Subcutaneous abdominal adipose tissue (tissue), 5 donors: Measurements from ENCODE around the gene THRB.
A peak's percentile ranks its signal among the peaks of the same experiment; 100 is the strongest.

Source experiments
- H3K27ac ChIP-seq: one replicate; pipeline ENCODE4 v1.7.0; 2013; ENCODE audit warnings: low read depth, mild to moderate bottlenecking, inconsistent platforms, low read length, moderate library complexity
- H3K27me3 ChIP-seq, 5 donors: one replicate each; pipeline ENCODE4 v1.7.0; 2013; ENCODE audit warnings: low read length in 5 of 5, inconsistent platforms in 1 of 5; ENCODE audit not compliant: control insufficient read depth in 5 of 5, insufficient read depth in 4 of 5
- H3K36me3 ChIP-seq, 5 donors: one replicate each; pipeline ENCODE4 v1.7.0; 2013; ENCODE audit warnings: low read length in 5 of 5; ENCODE audit not compliant: control insufficient read depth in 5 of 5, insufficient read depth in 5 of 5
- H3K4me1 ChIP-seq, 5 donors: one replicate each; pipeline ENCODE4 v1.7.0; 2013; ENCODE audit warnings: low read length in 5 of 5, mild to moderate bottlenecking in 3 of 5, moderate library complexity in 1 of 5; ENCODE audit not compliant: control insufficient read depth in 5 of 5, insufficient read depth in 5 of 5
- H3K4me3 ChIP-seq, 5 donors: one replicate each; pipeline ENCODE4 v1.7.0; 2013; ENCODE audit warnings: low read length in 5 of 5, low read depth in 1 of 5
- H3K9ac ChIP-seq, 5 donors: one replicate each; pipeline ENCODE4 v1.7.0; 2013; ENCODE audit warnings: low read length in 5 of 5, mild to moderate bottlenecking in 4 of 5, moderate library complexity in 3 of 5
- H3K9me3 ChIP-seq, 5 donors: one replicate each; pipeline ENCODE4 v1.7.0; 2013; ENCODE audit warnings: low read length in 5 of 5; ENCODE audit not compliant: control insufficient read depth in 5 of 5
- donor health status: healthy.
- donor health status: healthy.
- donor health status: healthy.
- donor health status: healthy.
- donor health status: healthy.

THRB gene

GRCh38 chr3:24457719-24458118, 36.9 kb downstream of the THRB start:
- peaks cover 0 to 19% (median 4%) of the 10 kb centered on the region in 5 donors for H3K4me1 ChIP-seq

DNA sequence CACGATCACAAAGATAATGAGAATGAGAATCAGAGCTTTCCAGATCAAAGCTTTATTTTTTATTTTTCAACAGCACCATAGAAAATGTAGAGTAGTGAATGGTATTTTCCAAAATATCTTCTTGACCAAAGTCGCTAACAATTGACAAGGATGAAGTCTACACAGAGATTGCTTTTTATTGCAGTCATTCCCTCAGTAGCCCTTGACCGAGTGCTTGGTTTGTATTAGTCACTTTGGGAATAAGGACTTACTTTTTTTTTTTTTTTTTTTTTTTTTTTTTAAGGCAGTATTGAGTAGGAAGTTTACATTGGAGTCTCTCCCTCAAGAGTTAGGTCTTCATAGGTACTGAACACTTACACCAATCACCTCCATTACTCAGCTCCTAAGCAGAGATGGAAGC, 39.8 kb downstream of the THRB start:
- H3K9me3 ChIP-seq, result no peaks in the 10 kb centered on the region
- H3K9ac ChIP-seq, result no peak overlapping the region
- peaks cover 0 to 39% (median 19%) of the 10 kb centered on the region in 5 donors for H3K4me1 ChIP-seq
- no peaks in the 10 kb centered on the region for H3K27me3 ChIP-seq
- H3K4me3 ChIP-seq, result no peak overlapping the region
- H3K27ac ChIP-seq, result peak overlapping the region; percentile 31
- no peaks in the 10 kb centered on the region for H3K36me3 ChIP-seq

More at GRCh38 chr3:24457719-24458118, 36.9 kb downstream of the THRB start:
- Histone ChIP-seq H3K27me3 (no peaks in the 10 kb centered on the region), H3K9me3 (no peaks in the 10 kb centered on the region), H3K4me3 (no peak overlapping the region), H3K36me3 (no peaks in the 10 kb centered on the region), H3K27ac (peak overlapping the region; percentile 3), H3K9ac (peak overlapping the region in 1 of 5 donors; percentile 32)

- H3K27me3 ChIP-seq, result no peaks in the 10 kb centered on the region
These were observed 40.3 kb downstream of the THRB start for GRCh38 chr3:24454393-24454792.

GRCh38 chr3:24451461-24452099, 43.1 kb downstream of the THRB start:
- Histone ChIP-seq H3K4me1 (peaks cover 0 to 46% (median 18%) of the 10 kb centered on the region in 5 donors), H3K9me3 (no peaks in the 10 kb centered on the region), H3K27me3 (no peaks in the 10 kb centered on the region), H3K36me3 (no peaks in the 10 kb centered on the region), H3K9ac (no peak overlapping the region), H3K4me3 (no peak overlapping the region), H3K27ac (peak overlapping the region; percentile 69)

More at GRCh38 chr3:24454393-24454792, 40.3 kb downstream of the THRB start:
- Histone ChIP-seq H3K27ac (peak overlapping the region; percentile 31), H3K9me3 (no peaks in the 10 kb centered on the region), H3K4me1 (peaks cover 0 to 44% (median 19%) of the 10 kb centered on the region in 5 donors), H3K9ac (no peak overlapping the region), H3K36me3 (no peaks in the 10 kb centered on the region), H3K4me3 (no peak overlapping the region)

DNA sequence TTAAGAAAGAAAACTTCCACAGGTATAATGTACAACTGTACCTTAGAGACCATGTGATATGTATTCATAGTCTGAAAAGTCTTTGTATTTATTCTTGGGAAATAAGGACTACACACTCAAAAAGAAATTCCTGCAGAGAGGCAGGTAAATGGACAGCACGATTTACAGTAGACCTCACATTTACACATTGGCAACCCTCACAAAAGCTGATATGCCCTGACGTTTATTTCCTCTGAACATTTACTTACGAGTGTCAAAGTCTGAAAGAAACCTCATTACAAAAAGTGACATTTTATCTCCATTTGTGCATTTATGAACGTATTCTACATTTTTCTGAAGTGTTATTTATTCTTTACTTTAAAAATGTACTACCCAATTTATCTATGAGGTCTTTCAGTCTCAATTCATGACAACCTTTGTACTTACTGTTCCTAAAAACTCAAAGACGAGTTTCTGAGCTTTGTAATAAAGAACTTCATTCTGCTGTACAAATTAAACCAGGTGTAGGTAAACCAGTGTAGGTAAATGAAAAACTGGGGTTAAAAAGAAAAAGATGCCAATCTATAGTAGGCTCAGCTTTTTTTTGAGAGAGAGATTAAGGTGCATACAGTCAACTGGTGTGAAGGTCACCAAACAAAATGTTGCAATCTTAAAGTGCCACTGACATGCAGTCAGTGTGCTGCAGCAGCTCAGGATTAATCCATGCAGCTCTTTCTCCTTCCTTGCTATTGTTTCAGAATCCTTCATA, 44.3 kb downstream of the THRB start:
- Histone ChIP-seq H3K36me3 (no peaks in the 10 kb centered on the region), H3K4me3 (no peak overlapping the region), H3K27ac (peak overlapping the region; percentile 61), H3K9ac (no peak overlapping the region), H3K4me1 (peaks cover 0 to 43% (median 18%) of the 10 kb centered on the region in 5 donors), H3K9me3 (no peaks in the 10 kb centered on the region), H3K27me3 (no peaks in the 10 kb centered on the region)

- Histone ChIP-seq H3K9me3 (no peaks in the 10 kb centered on the region), H3K27me3 (no peaks in the 10 kb centered on the region), H3K27ac (no peak overlapping the region), H3K4me3 (no peak overlapping the region), H3K9ac (no peak overlapping the region), H3K36me3 (no peaks in the 10 kb centered on the region), H3K4me1 (peaks cover 0 to 32% (median 18%) of the 10 kb centered on the region in 5 donors)
These were observed 46.8 kb downstream of the THRB start for GRCh38 chr3:24447836-24448235.

DNA sequence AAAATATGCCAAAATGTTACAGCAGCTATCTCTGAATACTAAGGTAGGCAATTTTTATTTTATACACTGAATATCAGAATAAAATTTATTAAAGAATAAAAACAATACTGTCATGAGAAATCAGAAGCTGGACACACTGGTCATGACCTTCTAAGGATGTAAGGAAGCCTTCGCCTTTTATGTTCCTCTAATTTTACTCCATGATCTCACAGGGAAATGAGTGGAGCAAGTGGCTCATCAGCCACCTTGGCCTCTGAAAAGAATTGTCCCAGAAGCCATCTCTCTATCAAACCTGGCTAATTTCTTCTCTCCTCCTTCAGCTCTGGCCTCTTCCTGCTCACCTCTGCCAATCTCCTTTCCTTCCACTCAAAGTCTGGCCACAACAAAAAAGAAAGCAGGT, 48.6 kb downstream of the THRB start:
- Histone ChIP-seq H3K9me3 (no peaks in the 10 kb centered on the region), H3K36me3 (no peaks in the 10 kb centered on the region), H3K27me3 (no peaks in the 10 kb centered on the region), H3K4me3 (no peak overlapping the region), H3K4me1 (peaks cover 0 to 23% (median 11%) of the 10 kb centered on the region in 5 donors), H3K9ac (no peak overlapping the region), H3K27ac (no peak overlapping the region)

GRCh38 chr3:24443476-24443875, 51.2 kb downstream of the THRB start:
- H3K9me3 ChIP-seq, result no peaks in the 10 kb centered on the region
- H3K27me3 ChIP-seq, result no peaks in the 10 kb centered on the region

DNA sequence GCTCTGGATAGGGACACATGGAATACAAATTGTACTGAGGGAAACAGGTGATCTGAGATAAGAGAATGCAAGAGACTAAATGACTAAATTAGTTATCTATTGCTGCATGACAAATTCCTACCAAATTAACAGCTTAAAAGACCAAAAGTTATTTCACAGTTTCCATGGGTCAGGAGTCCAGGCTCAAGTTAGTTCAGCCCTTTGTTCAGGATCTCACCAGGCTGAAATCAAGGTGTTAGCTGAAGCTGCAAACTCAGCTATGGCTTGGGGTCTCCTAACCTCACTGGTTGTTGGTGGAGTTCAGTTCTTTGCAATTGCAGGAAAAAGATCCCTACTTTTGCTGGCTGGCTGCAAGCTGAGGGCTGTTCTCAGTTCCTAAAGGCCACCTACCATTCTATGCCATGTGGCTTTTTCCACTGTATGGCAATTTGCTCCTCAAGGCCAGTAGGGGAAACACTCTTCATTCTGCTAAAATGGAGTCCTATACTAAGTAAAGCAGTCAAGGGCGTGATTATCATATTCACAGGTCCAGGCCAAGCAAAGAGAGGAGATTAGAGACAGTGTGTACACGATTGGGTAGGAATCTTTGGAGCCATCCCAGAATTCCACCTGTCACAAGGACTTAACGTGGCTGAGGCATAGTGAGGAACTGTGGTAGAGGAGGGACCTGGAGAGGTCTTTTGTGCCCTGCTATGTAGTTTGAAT, 53.7 kb downstream of the THRB start:
- no peak overlapping the region for H3K9ac ChIP-seq
- H3K4me3 ChIP-seq, result no peak overlapping the region
- no peak overlapping the region for H3K27ac ChIP-seq
- H3K9me3 ChIP-seq, result no peaks in the 10 kb centered on the region
- H3K36me3 ChIP-seq, result no peaks in the 10 kb centered on the region
- peaks cover 0 to 5% (median 0%) of the 10 kb centered on the region in 5 donors for H3K4me1 ChIP-seq
- no peaks in the 10 kb centered on the region for H3K27me3 ChIP-seq

More at GRCh38 chr3:24443476-24443875, 51.2 kb downstream of the THRB start:
- Histone ChIP-seq H3K4me3 (no peak overlapping the region), H3K36me3 (no peaks in the 10 kb centered on the region), H3K4me1 (peaks cover 0 to 5% (median 0%) of the 10 kb centered on the region in 5 donors), H3K27ac (no peak overlapping the region), H3K9ac (no peak overlapping the region)

DNA sequence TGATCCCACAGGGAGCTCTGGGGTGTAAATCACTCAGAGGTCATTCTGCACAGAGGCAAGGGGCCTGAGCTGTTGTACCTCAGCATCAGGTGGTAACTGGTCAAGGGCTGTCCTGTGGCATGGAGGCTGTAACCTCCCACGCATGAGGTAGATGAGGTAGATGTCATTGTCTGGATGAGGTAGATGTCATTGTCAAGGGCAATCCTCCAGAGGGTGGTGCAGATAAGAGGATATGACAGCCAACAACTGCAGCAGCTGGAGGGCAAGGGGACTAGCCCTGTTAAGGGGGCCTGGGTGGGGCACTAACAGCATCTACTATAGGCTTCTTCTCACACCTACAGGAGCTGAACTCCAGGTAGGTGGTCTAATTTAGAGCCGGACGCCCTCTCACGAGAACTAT, 55.6 kb downstream of the THRB start:
- Histone ChIP-seq H3K27me3 (no peaks in the 10 kb centered on the region), H3K36me3 (no peaks in the 10 kb centered on the region), H3K9me3 (no peaks in the 10 kb centered on the region), H3K9ac (no peak overlapping the region), H3K27ac (no peak overlapping the region), H3K4me1 (peaks cover 0 to 5% (median 0%) of the 10 kb centered on the region in 5 donors), H3K4me3 (no peak overlapping the region)
